Left colon (tissue), 2 donors: ENCODE results near the gene FAM89B. TPM values are rescaled to one million over a fixed set of nuclear protein-coding genes. Genes with fewer than 3 reads are reported as not detected.
A peak's percentile ranks its signal among the peaks of the same experiment; 100 is the strongest.
"Not testable (repeated sequence)": the region's sequence is repeated elsewhere in the genome, so short reads cannot be mapped to it uniquely, and the experiment has no call there.

Source experiments
- ATAC-seq: fragments of 200-7000 bp; cut with Tn5 transposase; one replicate; pipeline ENCODE4 v1.9.1; 2020; ENCODE audit warnings: mild to moderate bottlenecking, moderate library complexity
- DNase-seq, 2 donors: peaks; one replicate each; pipeline ENCODE4 v3.0.0-alpha.2; 2020
- intact Hi-C, 2 donors: fragments of 100-400 bp; cut with DNase I in 1 of 2; cut with micrococcal nuclease in 1 of 2; formaldehyde crosslinking; loops; one replicate each; pipeline versions ENCODE4 v1.11.2 to v1.14.0; 2022; cut with DNase I, micrococcal nuclease
- long read RNA-seq: library from polyadenylated mRNA; unstranded; transcript quantifications from one replicate; pipeline ENCODE4 v2.0.0, GENCODE V29; 2021
- total RNA-seq, 2 donors: library from RNA; stranded (reverse); fragmentation: NEBNext Ultra II Directional; extraction: Animal tissue kit (Norgen Biotek cat#: 25700); gene quantifications; one replicate each; pipeline ENCODE4 v1.2.1, GENCODE V29; 2021
- donor health status: DM: no; HTN: no; CAD: no.
- donor health status: DM: yes; HTN: yes; CAD: no.

FAM89B gene
- total RNA-seq: 10 to 100 TPM; 24.4 to 33.8 TPM
- long read RNA-seq, transcript FAM89B-202 (2 exons, 1,337 nt): minor isoform, 23 of 74 reads
- long read RNA-seq, transcript FAM89B-203 (2 exons, 1,263 nt): major isoform, 33 of 74 reads
- long read RNA-seq, partial matches to known transcripts: 0 of 74 reads
- long read RNA-seq, other reads (novel, unspliced or antisense): 14 of 74 reads

DNA sequence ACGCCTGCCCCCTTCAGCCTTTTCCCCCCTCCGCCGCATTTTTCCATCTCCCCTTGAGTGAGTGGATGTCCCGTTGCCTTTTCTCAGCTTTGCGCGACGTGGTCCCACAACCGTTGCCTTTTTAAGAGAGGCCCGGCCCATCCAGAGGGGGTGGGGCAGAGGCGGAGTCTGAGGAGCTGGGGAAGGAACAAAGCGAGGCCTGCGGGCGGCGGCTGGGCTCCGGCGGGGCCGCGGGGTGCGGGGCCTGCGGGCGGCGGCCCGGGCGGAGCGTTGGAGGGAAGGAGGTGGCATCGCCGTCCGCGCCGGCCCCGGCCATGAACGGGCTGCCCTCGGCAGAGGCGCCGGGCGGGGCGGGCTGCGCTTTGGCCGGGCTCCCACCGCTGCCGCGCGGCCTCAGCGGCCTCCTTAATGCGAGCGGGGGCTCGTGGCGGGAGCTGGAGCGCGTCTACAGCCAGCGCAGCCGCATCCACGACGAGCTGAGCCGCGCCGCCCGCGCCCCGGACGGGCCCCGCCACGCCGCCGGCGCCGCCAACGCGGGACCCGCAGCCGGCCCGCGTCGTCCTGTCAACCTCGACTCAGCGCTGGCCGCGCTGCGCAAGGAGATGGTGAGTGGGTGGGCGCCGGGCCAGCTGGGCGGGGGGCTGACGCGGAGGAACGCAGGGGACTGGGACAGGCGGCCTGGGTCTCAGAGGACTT lies at the start of gene FAM89B:
Gene FAM89B, plus strand, starts transcription at position 183 of the 696 bp plus-strand sequence. Its CDS starts 132 bp downstream, at position 315.
- ATAC-seq: peak; percentile 38
- intact Hi-C loops: no loop called here
- peak; percentile 94 to 96 for DNase-seq

DNA sequence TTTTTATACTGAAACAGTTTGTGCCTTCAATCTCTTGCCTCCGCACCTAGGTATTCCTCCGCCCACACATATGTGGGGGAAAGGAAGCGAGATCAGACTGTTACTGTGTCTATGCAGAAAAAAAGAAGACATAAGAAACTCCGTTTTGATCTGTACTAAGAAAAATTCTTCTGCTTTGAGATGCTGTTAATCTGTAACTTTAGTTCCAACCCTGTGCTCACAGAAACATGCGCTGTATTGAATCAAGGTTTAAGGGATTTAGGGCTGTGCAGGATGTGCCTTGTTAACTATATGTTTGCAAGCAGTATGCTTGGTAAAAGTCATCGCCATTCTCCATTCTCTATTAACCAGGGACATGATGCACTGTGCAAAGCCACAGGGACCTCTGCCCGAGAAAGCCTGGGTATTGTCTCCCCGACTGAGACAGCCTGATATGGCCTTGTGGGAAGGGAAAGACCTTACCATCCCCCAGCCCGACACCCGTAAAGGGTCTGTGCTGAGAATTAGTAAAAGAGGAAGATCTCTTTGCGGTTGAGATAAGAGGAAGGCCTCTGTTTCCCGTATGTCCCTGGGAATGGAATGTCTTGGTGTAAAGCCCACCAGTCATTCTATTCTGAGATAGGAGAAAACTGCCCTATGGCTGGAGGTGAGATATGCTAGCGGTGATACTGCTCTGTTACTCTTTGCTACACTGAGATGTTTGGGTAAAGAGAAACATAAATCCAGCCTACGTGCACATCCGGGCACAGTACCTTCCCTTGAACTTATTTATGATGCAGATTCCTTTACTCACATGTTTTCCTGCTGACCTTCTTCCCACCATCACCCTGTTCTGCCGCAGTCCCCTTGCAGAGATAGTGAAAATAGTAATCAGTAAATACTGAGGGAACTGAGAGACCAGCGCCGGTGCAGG lies 49.4 kb upstream of the FAM89B start:
- ATAC-seq, DNase-seq, intact Hi-C loops: not testable (repeated sequence)

DNA sequence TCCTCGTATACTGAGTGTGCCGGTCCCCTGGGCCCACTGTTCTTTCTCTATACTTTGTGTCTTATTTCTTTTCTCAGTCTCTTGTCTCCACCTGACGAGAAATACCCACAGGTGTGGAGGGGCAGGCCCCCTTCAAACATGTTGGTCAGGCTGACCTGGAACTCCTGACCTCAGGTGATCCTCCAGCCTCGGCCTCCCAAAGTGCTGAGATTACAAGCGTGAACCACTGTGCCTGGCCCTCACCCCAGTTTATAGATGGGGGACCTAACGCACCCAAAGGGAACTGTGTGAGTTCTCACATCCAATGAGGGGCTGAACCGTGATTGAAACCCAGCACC lies 48.7 kb upstream of the FAM89B start:
- ATAC-seq, DNase-seq, intact Hi-C loops: not testable (repeated sequence)

- DNase-seq (peak; percentile 60 to 68), ATAC-seq (peak; percentile 19)
- intact Hi-C loops: no loop called here
These were observed 48.2 kb upstream of the FAM89B start for GRCh38 chr11:65524014-65524740.

DNA sequence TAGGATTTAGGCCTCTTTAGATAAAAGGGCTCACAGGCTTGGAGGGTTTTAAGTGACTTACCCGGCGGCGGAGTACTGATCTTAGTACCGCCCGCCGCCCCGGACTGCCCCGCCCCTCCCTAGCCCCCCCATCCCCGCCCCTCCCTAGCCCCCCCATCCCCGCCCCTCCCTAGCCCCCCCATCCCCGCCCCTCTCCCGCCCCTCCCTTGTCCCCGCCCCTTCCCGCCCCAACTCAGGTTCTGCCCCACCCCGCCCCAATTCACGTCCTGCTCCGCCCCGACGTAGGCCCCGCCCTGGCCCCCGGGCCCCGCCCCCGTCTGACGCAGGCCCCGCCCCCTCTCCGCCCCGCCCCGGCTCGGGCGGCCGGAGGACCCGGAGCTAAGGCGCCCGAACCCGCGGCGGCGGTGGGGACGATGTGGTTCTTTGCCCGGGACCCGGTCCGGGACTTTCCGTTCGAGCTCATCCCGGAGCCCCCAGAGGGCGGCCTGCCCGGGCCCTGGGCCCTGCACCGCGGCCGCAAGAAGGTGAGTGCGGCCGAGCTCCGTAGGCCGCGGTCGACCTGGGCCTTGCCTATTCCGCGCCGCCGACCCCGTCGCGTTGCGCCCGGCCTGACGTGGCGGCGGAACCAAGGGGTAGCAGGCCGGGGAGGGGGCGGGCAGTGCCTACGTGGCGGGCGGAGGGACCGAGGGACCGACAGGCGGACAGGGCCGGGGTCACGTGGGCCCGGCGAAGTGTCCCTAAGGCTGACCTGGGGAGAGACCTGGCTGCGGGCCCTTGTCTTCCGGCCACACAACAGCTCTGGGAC lies 47.4 kb upstream of the FAM89B start, which contains the start of gene SCYL1:
Gene SCYL1, plus strand, starts transcription at position 343 of the 805 bp plus-strand sequence. Its CDS starts 71 bp downstream, at position 414.
- DNase-seq (peak; percentile 71 to 83), ATAC-seq (peak; percentile 95)
- intact Hi-C loops: no loop called here

GRCh38 chr11:65525546-65526480 lies 46.5 kb upstream of the FAM89B start:
- no peak for DNase-seq
- intact Hi-C loops: no loop called here
- ATAC-seq: no peak

- DNase-seq (no peak), ATAC-seq (no peak)
- intact Hi-C loops: no loop called here
These were observed 45.6 kb upstream of the FAM89B start for GRCh38 chr11:65526744-65527143.

DNA sequence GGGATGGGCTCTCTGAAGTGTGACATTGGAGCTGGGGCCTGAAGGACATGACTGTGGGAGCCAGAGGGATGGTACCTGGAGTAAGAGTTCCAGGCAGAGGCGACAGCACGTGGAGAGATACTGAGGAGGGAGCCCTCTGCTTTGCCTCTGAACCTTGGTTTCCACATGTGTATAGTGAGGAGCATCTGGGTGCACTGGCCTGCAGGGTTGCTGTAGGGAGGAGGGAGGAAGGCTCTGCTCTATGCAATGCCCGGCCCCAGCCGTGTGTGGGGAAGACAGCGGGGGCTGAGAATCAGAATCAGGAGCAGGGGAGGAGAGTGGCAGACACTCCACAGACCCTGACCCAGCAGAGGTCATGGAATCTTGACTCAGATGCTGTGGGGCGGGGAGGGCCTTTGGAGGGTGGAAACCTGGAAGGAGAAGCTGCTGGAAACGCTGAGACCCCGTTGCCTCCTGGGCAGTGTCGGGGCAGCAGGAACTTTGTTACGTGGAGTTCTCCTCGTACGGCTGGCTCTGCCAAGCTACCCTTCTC lies 43.5 kb upstream of the FAM89B start:
- no peak for ATAC-seq
- intact Hi-C loops: no loop called here
- no peak for DNase-seq

DNA sequence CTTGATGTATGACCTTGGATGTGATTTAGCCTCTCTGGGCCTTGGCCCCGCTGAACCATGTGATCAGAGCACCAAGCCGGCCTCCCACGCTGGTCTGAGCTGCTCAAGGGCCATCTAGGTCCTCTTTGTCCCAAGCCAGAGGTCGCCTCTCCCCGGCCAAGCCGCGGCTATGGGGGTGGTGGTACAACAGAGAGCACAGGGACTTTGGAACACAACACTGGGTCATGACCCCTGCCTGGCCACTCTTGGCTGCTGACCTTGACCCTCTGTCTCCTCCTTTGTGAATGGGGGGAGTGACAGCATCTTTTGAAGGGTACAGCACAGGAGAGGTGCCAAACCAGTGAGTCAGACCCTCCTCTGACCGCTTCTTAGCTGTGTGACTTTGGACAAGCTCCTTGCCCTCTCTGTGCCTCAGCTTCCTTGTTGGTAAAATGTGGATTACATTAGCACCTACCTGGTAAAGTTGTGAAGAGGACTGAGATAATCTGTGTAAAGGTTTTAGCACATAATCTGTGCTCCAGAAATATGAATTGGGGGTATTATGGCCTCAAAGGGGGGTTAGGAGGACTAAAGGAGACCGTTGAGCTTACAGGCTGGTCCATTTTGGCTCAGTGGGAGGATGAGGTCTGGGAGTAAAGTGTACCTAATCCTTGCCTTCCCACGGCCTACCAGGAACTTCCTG lies 42.7 kb upstream of the FAM89B start:
- ATAC-seq: no peak
- intact Hi-C loops: no loop called here
- no peak for DNase-seq

DNA sequence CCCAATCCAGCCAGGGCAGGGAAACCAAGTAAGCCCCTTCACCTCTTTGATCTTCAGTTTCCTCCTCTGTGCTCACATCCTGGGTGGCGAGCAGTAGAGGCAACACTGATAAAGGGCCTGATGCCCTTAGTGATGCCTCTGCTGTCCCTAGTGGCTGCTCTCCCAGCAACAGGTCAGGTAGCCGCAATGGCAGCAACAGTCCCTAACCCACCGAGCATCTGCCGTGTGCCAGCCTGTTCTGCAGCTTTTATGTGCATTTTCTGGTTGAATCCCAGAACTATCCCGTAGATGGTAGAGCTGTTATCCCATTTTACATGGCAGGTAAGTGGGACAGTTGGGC lies 42.2 kb upstream of the FAM89B start:
- no peak for ATAC-seq
- no peak for DNase-seq
- intact Hi-C loops: no loop called here

DNA sequence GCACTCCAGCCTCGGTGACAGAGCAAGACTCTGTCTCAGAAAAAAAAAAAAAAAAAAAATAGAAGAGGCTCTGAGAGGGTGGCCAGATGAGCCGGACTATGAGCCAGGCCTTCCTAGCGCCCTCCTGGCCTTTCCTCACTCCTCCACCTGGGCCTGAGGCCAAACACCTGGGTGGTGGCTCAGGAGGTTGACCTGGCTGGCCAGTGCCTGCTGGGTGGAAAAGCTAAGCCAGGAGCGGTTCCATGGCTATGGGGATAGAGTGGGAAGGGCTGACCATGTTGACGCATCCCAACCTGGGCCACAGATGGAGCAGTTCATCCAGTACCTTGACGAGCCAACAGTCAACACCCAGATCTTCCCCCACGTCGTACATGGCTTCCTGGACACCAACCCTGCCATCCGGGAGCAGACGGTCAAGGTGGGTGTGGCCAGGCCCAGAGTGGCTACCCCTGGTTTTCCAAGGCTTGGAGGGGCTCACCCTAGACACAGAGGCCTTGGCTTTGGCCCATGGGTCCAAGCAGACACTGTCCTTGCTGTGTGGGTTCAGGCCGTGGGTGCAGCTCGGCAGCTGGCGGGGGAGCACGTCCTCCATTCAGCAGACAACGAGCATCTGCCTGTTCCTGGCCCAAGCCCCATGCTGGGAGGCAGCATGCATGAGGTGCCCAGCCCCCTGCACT lies 39.8 kb upstream of the FAM89B start:
- DNase-seq (no peak), ATAC-seq (no peak)
- intact Hi-C loops: no loop called here

- DNase-seq (no peak), ATAC-seq (no peak)
- intact Hi-C loops: no loop called here
These were observed 37.2 kb upstream of the FAM89B start for GRCh38 chr11:65535102-65535501.

DNA sequence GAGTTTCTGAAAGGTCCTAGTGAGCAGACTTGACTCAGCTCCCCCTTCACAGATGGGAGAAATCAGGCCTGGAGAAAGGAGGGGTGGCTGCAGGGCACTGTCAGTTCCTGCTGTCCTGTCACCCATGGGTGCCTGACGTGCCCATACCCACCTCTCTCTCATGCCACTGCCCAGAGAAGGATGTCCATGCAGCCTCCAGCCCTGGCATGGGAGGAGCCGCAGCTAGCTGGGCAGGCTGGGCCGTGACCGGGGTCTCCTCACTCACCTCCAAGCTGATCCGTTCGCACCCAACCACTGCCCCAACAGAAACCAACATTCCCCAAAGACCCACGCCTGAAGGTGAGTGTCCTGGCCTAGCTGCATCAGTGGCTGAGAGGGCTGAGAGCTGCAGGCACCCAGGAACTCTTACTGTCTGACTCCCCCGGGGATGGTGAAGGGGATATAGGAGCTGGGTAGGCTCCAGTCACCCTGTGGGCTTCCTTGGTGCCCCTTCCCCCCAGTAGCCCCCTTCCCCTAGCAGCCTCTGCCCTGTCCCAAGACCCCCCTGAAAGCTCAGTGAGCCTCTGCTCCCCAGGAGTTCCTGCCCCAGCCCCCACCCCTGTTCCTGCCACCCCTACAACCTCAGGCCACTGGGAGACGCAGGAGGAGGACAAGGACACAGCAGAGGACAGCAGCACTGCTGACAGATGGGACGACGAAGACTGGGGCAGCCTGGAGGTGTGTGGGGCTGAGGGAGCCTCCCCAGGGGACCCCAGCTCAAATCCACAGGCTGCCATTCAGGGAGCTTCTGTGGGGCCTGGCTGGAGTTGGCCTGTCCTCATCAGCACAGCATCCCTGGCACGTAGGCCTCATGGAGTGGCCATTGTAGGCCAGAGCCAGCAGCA lies 35.7 kb upstream of the FAM89B start:
- intact Hi-C loops: no loop called here
- DNase-seq (no peak), ATAC-seq (no peak)

DNA sequence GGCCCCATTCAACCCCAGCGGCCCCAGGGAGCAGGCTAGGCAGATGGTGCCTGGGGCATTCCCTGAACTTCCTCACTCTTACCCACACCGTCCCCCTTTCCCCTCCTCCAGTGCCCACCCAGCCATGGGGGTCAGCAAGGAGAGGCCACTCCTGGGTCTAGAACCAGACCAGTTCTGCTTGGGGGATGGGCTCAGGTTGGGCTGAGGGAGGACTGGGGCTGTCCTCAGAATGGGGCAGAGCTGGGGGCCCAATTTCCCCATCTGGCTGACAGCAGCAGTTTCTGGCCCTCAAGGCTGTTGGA lies 35.1 kb upstream of the FAM89B start:
- intact Hi-C loops: no loop called here
- ATAC-seq (no peak), DNase-seq (no peak)

GRCh38 chr11:65537620-65538231 lies 34.6 kb upstream of the FAM89B start:
- intact Hi-C loops: no loop called here
- no peak for ATAC-seq
- no peak for DNase-seq
